HL-60 (cell line): ENCODE results near the gene OR1D2.

Experiments used
- DNase-seq, 2 experiments: peaks; one replicate each; pipeline ENCODE4 v3.0.0-alpha.2; 2010 to 2020; ENCODE audit warnings: low read depth in 1 of 2, low spot score in 1 of 2
- H3K27ac ChIP-seq: fragments of 250-450 bp; sonication (Bioruptor Pico); replicated peaks from 2 replicates; pipeline ENCODE4 v1.5.1; 2020; ENCODE audit warnings: mild to moderate bottlenecking, moderate library complexity
- H3K27me3 ChIP-seq: fragments of 250-450 bp; sonication (Bioruptor Pico); 2 replicates; pipeline ENCODE4 v1.5.1; 2021; ENCODE audit warnings: mild to moderate bottlenecking, moderate library complexity; ENCODE audit not compliant: insufficient read depth, poor library complexity, severe bottlenecking
- H3K4me3 ChIP-seq: replicated peaks from 2 replicates; pipeline ENCODE4 v1.5.1; 2011; ENCODE audit warnings: mild to moderate bottlenecking, control low read depth, low read length; ENCODE audit not compliant: insufficient read depth
- GABPA ChIP-seq: IDR thresholded peaks from 2 replicates; pipeline ENCODE4 v1.6.1; 2012; ENCODE audit warnings: low read depth
- POLR2AphosphoS5 ChIP-seq: IDR thresholded peaks from 2 replicates; pipeline ENCODE4 v1.6.1; 2012; ENCODE audit warnings: low read depth
- SPI1 ChIP-seq: IDR thresholded peaks from 2 replicates; pipeline ENCODE4 v1.6.1; 2012; ENCODE audit warnings: low read depth, mild to moderate bottlenecking, borderline replicate concordance
- TF ChIP-seq, protein P1 (sequence below): IDR thresholded peaks from one replicate; pipeline ENCODE4 v1.5.1; 2011; ENCODE audit warnings: low read length, control low read depth, inconsistent platforms; ENCODE audit not compliant: insufficient read depth
- TF ChIP-seq, protein P2 (sequence below): IDR thresholded peaks from 2 replicates; pipeline ENCODE4 v1.6.1; 2012; ENCODE audit warnings: low read depth; ENCODE audit not compliant: insufficient replicate concordance

The OR1D2 gene

DNA sequence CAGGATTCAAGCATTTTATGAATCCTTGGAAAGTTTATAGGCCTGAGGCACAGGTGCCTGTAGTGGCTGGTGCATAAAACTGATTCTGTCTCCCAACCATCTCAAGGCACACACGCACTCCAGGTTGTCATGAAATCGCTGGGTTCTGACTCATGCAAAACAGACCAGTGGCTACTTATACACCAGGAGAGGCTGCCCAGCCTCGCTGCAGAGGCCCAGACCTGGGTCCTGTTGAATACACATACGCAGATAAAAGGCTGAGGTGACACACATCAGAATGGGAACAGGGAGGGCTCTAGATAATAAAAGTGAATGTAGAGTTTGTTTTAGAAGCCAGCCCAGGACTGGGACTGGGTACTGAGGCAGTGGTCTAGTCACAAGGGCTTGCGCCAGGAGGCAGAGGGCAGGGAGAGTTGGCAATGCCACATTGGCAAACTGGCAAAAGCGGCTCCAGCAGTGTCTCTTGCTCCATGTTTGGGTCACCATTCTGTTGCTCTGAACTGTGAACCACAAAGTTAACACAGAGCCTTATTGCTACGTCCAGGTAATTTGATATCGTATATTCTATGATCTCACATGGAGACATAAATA, 54.4 kb downstream of the OR1D2 start:
- Histone ChIP-seq H3K4me3 (no peak overlapping the region), H3K27me3 (no peaks in the 10 kb centered on the region), H3K27ac (no peak overlapping the region)
- DNase-seq = no peak
- TF ChIP-seq SPI1 = no peak

DNA sequence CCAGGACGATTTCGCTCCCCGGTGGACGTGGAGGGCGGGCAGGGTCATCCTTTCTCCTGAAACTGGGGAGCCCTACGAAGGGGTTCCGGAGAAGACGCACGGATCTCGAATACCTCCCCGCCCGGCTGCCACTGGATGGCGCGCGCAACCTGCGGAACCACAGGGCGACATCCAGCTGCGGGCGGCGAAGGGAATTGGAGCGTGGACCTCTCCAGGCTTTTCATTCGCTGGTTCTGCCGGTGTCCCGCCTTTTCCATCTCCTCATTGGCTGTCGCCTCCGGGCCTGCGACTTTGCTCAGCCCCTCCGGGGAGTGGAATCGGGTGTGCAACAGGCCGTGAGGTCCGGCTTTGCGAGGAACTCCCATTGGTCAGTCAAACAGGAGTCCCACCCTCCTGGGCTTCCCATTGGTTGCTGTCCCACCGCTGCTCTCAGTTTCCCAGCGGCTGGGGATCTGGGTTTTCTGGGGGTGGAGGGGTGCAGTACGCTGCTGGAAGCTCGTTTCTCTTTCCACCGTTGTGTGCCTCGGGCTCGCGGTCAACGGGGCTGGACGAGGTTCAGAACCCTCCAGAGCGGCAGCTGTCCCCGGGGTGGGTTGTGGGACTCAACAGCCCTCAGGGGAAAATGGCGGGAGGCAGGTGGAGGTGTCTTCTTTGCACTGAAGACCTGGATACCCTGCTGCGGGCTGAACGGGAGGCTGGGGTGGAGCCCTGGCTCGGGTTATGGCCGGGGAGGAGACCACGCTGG, 55.3 kb downstream of the OR1D2 start:
- DNase-seq = peak; percentile 67 to 86
- peak overlapping the region; percentile 61 for H3K27ac ChIP-seq
- TF ChIP-seq, protein P1, sequence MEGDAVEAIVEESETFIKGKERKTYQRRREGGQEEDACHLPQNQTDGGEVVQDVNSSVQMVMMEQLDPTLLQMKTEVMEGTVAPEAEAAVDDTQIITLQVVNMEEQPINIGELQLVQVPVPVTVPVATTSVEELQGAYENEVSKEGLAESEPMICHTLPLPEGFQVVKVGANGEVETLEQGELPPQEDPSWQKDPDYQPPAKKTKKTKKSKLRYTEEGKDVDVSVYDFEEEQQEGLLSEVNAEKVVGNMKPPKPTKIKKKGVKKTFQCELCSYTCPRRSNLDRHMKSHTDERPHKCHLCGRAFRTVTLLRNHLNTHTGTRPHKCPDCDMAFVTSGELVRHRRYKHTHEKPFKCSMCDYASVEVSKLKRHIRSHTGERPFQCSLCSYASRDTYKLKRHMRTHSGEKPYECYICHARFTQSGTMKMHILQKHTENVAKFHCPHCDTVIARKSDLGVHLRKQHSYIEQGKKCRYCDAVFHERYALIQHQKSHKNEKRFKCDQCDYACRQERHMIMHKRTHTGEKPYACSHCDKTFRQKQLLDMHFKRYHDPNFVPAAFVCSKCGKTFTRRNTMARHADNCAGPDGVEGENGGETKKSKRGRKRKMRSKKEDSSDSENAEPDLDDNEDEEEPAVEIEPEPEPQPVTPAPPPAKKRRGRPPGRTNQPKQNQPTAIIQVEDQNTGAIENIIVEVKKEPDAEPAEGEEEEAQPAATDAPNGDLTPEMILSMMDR = peak; percentile 11
- no peak for TF ChIP-seq SPI1
- H3K27me3 ChIP-seq = no peaks in the 10 kb centered on the region
- peak overlapping the region; percentile 41 for H3K4me3 ChIP-seq

DNA sequence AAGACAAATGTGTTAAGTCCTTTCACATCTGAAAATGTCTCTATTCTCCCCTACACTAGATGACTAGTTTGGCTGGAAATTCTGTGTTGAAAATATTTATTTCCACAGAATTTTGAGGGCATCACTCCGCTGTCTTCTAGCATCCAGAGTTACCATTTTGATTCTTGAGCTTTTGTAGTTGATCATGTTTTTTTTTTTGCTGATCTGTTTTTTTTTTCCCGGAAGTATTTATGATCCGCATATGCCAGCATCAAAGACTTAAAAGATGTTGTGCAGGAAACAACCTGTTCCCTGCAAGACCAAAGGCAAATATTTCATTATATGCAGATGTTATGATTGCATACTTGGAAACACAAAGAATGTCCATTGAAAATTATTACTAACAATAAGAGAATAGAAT, 57.5 kb downstream of the OR1D2 start:
- Histone ChIP-seq H3K4me3 (no peak overlapping the region), H3K27ac (no peak overlapping the region), H3K27me3 (no peaks in the 10 kb centered on the region)
- TF ChIP-seq GABPA = no peak
- no peak for TF ChIP-seq SPI1
- TF ChIP-seq, protein P1 = no peak
- no peak for TF ChIP-seq POLR2AphosphoS5
- TF ChIP-seq, protein P2, sequence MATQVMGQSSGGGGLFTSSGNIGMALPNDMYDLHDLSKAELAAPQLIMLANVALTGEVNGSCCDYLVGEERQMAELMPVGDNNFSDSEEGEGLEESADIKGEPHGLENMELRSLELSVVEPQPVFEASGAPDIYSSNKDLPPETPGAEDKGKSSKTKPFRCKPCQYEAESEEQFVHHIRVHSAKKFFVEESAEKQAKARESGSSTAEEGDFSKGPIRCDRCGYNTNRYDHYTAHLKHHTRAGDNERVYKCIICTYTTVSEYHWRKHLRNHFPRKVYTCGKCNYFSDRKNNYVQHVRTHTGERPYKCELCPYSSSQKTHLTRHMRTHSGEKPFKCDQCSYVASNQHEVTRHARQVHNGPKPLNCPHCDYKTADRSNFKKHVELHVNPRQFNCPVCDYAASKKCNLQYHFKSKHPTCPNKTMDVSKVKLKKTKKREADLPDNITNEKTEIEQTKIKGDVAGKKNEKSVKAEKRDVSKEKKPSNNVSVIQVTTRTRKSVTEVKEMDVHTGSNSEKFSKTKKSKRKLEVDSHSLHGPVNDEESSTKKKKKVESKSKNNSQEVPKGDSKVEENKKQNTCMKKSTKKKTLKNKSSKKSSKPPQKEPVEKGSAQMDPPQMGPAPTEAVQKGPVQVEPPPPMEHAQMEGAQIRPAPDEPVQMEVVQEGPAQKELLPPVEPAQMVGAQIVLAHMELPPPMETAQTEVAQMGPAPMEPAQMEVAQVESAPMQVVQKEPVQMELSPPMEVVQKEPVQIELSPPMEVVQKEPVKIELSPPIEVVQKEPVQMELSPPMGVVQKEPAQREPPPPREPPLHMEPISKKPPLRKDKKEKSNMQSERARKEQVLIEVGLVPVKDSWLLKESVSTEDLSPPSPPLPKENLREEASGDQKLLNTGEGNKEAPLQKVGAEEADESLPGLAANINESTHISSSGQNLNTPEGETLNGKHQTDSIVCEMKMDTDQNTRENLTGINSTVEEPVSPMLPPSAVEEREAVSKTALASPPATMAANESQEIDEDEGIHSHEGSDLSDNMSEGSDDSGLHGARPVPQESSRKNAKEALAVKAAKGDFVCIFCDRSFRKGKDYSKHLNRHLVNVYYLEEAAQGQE = no peak
- DNase-seq = no peak

DNA sequence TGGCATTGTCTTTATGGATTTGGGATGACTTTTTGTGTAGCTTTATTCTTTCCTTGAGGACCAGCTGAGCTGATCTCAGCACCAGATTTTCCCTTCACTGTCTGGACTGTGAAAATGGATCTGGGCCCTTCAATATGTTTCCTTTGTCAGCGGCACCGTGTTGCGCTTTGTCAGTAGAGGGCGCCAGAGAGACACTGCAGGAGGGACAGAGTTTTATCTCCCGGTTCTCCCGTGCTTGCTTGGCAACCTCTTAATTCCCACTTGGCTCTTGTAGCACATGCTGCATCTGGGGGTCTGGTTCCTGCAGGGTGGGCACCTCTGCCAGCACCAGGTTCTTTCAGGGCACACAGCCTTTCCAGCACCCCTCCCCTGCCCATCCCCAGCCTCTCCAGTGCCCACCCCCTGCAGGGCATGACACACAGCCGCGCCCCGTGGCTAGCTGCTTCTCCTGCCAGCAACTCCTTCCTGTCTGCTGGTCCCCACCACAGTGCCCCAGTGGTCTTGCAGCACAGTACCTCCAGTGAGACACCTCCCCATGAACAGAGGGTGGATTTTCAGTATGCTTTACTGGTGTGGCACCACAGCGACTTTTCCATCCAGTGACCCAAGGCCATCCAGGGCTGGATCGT, 60.4 kb downstream of the OR1D2 start:
- peak in 1 of 2 experiments; percentile 35 for DNase-seq
- Histone ChIP-seq H3K27me3 (no peaks in the 10 kb centered on the region), H3K27ac (no peak overlapping the region), H3K4me3 (no peak overlapping the region)
- no peak for TF ChIP-seq GABPA
- TF ChIP-seq, protein P1 = no peak
- TF ChIP-seq, protein P2 = no peak
- no peak for TF ChIP-seq POLR2AphosphoS5
- TF ChIP-seq SPI1 = no peak
